ENCODE data around the gene PLEKHM1.

PLEKHM1 gene

DNA sequence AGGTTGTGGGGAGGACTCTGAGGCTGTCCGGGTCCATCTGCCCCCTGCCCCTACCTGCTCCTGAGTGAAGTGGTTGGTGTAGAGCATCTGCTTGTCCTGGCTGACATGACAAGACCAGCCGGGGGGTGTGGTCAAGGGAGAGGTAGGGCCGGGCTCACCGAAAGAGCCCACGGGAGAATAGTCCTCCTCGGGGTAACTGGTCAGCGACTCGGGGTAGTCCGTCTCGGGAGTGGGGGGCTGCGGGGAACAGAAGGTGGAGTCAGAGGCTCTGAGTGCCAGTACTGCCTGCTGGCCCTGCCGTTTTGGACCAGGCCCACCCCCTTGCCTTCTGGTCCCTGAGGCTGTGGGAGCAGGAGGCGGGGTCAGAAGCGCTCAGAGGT is 85.7 kb downstream of the PLEKHM1 start:
- no peak for DNase-seq (ENCODE audit: low spot score)
- FAIRE-seq: no peak

DNA sequence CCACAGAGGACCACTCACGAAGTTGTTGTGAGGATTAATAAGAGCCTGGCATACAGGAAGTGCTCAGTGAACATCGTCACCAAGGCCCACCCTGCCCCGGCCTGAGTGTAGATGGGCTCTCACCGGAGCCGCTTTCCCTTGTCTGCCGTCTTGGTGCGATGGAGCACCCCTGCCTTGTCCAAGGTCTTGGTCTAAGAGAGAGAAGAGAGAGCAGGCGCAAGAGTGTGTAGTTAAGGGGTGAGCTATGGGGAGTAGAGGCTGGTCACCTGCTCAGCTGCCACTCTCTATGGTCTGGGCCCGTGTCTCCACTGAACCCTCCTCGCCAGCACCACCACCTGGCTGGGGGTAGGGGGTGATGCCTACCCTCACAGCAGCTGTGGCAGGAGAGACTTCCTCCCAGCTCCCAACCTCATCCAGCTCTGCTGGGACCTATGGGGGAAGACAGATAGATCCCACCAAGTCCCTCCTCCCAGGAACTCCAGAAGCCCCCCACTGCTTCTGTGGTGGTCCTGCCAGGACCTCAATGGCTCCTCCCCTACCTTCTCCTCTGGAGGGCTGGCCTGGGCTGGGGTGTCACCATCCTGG is 86.5 kb downstream of the PLEKHM1 start:
- DNase-seq (ENCODE audit: low spot score) (no peak), FAIRE-seq (no peak)

DNA sequence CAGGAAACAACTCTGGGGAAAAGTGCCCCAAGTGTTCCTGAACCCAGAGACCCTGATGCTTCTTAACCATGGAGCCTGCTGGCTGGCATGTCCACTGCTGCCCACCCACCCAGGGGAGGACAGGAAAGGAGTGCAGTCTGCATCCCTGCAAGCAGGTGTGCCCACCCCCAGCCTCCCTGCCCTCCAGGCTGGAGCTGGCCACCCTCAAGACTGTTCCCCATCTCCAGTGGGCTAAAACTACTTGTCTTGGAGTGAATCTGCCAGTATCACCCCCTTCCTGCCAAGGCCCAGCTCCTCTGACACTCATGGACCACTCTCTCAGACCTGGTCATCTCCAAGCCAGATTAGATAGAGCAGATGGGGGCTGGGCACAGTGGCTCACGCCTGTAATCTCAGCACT is 87.6 kb downstream of the PLEKHM1 start:
- FAIRE-seq (no peak), DNase-seq (ENCODE audit: low spot score) (no peak)

DNA sequence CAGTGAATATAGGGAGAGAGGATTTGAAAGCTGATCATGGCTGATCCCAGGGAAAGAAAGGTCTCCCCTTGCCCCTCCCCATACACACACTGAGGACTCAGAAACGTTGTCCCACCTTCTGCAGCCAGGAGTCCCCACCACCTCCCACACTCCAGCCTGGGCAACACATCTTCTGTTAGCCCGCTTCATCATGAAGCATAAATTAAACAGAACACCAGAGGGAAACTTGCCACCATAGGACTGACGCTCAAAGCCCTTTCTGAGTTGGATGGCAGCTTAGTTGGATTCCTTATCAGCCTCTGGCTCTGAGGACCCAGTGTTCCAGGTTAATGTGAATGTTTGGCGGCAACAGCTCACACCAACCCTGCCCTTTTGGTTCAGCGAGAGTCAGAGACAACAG is 91.7 kb downstream of the PLEKHM1 start:
- FAIRE-seq (no peak), DNase-seq (ENCODE audit: low spot score) (no peak)

DNA sequence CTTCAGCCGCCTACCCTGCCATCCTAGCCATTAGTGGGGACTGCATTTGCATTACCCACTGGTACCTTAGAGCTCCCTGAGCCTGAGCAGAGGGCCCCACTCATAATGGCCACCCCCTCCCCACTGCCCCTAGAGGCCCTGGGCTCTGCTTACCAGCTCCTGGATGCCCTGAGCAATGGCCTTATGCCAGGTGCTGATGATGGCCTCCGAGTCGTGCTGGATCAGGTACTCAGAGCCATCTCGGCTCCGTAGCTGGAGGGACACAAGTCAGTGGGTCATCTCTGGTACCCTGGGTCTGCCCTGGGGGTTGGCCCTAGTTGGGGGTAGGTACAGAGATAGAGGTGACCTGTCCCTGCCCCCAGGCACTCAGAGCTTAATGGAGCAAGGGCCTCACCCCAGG is 92.7 kb downstream of the PLEKHM1 start:
- no peak for FAIRE-seq
- no peak for DNase-seq (ENCODE audit: low spot score)

DNA sequence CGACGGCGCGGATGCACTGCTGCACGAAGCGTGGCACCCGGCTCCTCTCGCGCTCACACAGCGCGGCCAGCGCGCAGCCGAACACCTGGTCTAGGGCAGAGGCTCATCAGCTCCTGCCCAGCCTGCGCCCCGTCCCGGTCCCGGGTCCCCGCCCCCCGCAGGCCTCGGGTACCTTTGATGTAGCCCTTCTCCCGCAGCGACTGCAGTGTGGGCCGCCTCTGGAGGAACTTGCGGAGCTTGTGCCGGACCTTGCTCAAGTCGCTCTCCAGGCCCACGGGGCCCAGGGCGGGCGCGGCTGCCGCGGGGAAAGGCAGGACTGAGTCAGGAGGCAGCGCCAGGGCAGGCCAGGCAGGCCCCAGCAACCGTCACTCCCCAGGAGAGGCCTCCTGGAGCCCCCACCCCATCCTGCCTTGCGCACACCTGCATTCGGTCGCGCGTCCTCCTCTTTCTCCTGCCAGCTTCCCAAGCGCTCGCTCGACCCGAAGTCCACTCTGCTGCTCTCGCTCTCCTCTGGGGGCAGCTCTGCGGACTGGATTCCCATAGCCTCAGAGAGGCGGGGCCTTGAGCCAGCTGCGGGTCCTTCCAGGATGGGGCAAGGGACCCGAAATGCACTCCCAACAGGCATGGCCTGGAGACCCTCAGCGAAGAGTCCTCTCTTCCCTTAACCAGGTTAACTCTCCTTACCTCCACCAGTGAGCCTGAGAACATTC is 93.9 kb downstream of the PLEKHM1 start:
- FAIRE-seq (no peak), DNase-seq (ENCODE audit: low spot score) (no peak)

DNA sequence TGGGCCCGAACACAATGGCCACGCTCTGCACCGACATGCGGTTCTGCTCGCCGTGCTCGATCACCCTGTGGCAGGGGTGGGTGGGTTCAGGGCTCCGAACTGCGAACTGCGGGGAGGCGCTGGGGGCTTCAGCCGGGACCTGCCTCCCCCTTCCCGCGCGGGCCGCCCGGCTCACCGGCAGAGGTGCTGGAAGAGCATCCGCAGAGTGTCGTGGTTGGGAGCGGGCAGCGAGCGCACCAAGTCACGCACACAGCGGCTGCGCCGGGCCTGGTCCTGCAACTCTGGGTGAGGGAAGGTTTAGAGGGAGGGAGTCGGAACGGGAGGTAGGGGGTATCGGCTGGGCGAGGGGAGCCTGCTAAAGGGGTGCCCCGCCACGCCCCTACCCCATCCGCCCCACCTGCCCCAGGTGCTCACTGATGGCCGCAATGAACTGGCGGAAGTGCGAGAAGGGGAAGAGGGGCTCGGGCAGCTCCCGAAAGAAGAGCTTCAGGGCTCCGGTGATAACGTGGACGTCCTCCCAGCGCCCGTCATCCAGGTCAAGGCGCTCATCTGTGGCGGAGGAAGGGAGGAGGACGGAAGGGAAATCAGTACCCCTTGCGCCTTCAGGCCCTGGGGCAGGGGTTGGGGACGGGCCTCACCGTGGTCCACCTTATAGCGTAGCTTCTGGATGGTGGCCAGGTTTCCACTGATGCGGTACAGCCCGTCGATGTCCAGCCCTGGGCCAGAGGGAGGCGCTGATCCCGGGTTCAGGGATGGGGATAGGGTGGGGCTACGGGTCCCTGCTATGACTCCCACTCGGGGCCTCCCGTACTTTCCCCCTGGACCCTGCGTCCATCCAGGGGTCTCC is 94.7 kb downstream of the PLEKHM1 start:
- FAIRE-seq: no peak

DNA sequence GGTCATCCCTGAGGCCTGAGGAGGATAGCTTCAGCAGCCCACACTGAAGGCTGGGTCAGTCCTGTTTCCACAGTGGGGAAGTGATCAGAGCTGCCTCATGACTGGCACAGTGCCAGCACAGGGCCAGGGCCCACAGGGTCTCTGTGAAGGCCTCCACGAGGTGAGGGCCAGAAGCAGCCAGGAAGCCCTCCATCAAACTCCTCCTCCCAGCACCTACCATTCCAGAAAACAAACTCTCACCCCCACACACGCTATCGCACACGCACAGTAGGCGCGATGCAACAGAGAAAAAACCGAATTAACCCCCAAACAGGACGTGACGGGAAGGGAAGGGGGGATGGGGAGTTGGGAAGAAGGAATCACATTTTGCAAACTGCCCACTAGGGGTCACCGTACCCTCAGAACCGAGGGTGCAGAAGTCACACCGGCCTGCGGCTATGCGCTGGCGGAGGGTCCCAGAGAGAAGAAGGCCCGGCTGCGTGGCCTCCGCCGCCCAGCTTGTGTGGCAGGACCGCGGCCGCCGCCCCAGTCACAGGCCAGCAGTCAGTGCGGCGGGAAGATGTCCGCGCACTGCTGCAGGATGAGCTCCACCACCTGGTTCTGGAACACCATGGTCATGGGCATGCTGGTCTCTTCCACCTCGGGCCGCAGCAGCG is 95.5 kb downstream of the PLEKHM1 start:
- peak; percentile 93 for FAIRE-seq

More for the DNA sequence above, 94.7 kb downstream of the PLEKHM1 start:
- no peak for DNase-seq (ENCODE audit: low spot score)

DNA sequence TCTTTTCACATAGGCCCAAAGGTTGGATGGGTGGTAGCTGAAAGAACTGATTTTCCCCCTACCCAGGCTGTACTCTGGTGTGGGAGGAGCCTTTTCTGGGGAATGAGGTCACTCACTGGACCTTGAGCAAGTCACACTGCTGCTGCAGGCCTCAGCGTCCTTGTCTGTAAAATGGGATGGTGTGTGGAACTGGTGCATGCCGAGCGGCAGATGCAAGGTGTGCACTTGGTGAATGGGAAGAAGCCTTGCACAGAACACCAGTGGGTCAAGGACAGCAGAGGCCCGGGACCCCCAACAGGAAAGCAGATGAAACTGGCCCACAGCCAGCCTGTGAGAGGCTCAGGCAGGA is 96.0 kb downstream of the PLEKHM1 start:
- no peak for DNase-seq (ENCODE audit: low spot score)
- FAIRE-seq: no peak

More for the DNA sequence above, 95.5 kb downstream of the PLEKHM1 start:
- peak; percentile 77 for DNase-seq (ENCODE audit: low spot score)

DNA sequence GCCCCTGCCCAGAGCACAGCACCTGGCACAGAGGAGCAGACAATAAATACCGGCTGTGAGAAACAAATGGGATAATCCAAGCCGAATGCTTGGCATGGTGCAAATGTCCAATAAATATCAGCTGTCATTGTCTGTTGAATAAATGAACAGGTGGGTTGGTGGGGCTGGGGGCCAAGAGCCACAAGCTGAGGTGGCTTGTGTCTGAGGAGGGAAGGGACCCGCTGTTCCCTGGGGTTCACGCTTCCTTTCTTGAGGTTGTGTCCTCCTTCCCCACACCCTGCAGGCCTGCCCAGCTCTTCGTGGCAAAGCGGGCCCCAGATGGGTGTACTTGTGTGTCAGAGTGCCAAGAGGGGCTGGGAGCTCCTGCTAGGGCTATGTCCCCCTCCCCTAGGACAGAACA is 96.4 kb downstream of the PLEKHM1 start:
- no peak for FAIRE-seq
- DNase-seq (ENCODE audit: low spot score): no peak

DNA sequence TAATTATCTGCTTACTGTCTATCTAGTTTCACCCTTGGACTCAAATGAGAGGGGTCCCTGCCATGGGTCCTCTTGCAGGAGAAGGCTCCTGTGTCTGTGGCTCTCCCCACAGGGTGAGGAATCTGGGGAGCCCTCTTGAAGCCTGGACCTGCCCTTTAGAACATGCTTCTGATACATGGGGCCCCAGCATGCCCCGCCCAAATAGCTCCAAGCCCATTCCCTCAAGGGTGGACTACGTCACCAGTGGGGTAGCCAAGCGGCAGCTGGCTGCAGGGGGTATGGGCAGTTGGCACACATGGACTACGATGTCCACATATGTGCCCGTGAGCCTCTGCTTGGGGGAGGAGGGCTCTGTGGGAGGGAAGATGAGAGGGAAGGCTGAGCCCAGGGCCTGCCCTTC is 97.1 kb downstream of the PLEKHM1 start:
- FAIRE-seq (no peak), DNase-seq (ENCODE audit: low spot score) (no peak)

DNA sequence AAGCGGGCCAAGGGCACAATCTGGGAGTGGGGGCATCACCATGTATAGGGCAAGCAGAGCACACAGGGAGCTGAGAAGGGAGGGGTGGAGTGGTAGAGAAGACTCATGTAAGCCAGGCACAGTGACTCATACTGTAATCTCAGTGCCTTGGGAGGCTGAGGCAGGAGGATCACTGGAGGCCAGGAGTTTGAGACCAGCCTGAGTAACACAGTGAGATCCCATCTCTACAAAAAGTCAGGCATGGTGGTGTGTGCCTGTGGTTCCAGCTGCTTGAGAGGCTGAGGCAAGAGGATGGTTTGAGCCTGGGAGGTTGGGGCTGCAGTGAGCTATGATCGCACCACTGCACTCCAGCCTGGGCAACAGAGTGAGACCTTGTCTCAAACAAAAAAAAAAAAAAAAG is 98.6 kb downstream of the PLEKHM1 start:
- FAIRE-seq: no peak
- DNase-seq (ENCODE audit: low spot score): no peak

DNA sequence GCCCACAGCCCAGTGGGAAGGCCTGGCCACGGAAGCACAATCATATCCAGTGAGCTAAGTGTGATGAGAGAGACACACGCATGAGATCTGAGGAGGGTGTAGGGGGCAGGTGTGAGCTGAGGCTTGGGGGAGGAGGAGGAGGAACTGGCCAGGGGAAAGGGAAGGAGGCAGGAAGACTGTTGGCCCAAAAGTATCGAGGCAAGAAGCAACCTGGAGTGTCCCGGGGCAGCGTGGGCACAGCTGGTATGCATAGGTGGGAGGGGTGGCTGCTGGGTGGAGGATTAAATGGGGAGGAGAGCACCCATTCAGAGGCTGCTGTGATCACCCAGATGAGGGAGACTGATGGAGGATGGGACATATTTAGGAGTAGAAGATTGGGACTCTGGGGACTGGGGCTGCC is 99.2 kb downstream of the PLEKHM1 start:
- FAIRE-seq: no peak
- DNase-seq (ENCODE audit: low spot score): no peak

DNA sequence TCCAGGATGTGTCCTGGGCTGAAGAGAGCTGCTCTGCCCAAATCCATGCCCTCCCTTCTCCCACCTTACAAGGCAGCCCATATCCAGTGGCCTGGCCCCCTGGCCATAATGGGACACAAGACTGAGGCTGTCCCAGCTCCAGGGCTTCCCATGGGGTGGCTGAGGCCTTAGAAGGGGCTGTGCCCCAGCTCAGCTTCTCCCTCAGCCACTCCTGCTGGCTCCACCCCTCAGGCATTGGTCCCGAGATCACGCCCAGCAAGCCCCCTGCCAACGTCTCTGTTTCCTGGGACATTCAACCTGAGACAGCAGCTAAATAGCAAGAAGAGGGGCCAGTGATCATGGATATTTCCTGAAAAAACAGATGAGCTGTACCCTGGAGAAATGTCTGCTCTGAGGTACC is 101.2 kb downstream of the PLEKHM1 start:
- FAIRE-seq: no peak

DNA sequence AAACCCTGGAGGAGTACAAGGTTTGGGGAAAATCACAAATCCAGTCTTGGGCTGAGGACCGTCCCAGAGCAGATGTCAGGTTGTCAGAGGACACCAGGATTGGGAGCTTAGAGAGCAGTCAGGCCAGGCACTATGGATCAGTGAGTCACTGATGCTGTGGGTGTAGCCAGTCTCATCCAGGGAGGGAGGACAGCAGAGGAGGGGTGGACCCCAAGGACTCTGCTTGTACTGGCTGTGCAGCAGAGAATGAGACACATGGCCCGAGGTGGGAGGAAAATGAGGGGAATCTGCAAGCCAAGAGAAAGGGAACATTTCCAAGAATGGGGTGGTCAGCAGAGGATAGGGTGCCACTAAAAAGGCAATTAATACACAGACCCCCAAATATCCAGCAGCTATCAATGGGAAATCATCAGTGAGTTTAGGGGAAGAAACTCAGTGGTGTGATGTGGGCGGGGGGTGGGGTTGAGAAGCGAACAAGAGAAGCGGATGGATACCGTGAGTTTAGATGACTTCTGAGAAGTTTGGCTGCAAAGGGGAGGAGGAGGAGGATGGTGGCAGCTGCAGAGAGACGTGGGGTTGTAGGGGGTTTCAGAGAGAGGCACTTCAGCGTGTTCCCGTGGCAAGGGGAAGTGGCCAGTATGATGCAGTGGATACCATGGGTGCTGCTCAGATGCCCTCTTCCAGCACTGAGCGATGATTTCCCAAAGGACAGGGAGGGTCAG is 101.8 kb downstream of the PLEKHM1 start:
- FAIRE-seq (no peak), DNase-seq (ENCODE audit: low spot score) (no peak)

More for the DNA sequence above, 101.2 kb downstream of the PLEKHM1 start:
- no peak for DNase-seq (ENCODE audit: low spot score)

DNA sequence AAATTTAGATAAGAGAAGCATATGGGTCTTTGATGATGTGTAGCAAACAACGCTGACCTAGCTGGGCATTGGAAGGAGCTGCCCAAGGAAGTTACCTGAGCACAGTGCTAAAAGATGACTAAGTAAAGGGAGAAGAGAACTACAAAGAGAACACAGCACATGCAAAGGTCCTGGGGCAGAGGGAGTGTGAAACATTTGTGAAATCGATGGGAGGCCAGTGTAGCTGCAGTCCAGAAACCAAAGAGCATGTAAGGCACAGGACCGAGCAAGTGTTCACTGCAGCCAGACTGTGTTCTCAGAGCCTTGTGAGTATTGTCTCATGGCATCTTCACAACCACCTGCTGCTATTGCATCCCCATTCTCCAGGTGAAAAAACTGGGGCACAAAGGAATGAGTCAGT is 102.8 kb downstream of the PLEKHM1 start:
- no peak for FAIRE-seq

DNA sequence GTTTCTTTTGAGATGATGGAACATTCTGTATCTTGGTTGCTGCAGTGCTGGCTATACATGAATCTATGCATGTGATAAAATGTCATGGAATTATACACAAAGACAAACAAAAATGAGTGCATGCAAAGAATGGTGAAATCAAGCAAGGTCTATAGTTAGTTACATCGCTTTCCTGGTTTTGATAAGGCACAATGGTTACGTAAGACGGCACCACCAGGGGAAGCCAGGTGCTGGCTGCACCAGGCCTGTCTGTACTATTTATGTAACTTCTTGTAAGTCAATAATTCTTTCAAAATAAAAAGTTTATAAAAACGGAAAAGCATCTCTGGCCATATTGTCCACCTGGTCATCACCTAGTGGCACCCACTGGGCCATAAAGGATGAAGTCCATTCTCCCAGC is 104.3 kb downstream of the PLEKHM1 start:
- FAIRE-seq (no peak), DNase-seq (ENCODE audit: low spot score) (no peak)

More for the DNA sequence above, 102.8 kb downstream of the PLEKHM1 start:
- DNase-seq (ENCODE audit: low spot score): no peak

All from urothelium cell line (cell line).